Caco-2 (cell line): ENCODE data around the gene SOX30. TPM values are rescaled to one million over a fixed set of nuclear protein-coding genes. Genes with fewer than 3 reads are reported as not detected.

Experiments
- BruUV-seq: library from RNA; stranded (reverse); fragments of 400-500 nt; replicated peaks from 2 replicates; lab custom pipeline; 2021; lab: Mats Ljungman, UMichigan
- CTCF ChIA-PET: fragments of 300-600 bp; sonication (Branson Sonifier 250); formaldehyde crosslinking; loops from one replicate; lab custom pipeline; 2022; ENCODE audit warnings: antibody characterized with exemption; lab: Charles Lee
- POLR2A ChIA-PET: fragments of 300-600 bp; sonication (Branson Sonifier 250); formaldehyde crosslinking; loops from one replicate; lab custom pipeline; 2022; ENCODE audit warnings: antibody characterized with exemption; lab: Charles Lee
- DNase-seq, 2 experiments: peaks; one replicate each; pipeline versions ENCODE4 v3.0.0 to v3.0.0-alpha.2; 2020 to 2022
- H3K27me3 ChIP-seq: replicated peaks from 2 replicates; pipeline ENCODE4 v1.6.0; 2011; ENCODE audit warnings: low read length; ENCODE audit not compliant: control insufficient read depth, insufficient read depth
- H3K36me3 ChIP-seq: 2 replicates; pipeline ENCODE4 v1.5.1; 2011; ENCODE audit warnings: low read length; ENCODE audit not compliant: control insufficient read depth, insufficient read depth
- H3K4me1 ChIP-seq: fragments of 250-450 bp; sonication (Bioruptor Pico); 2 replicates; pipeline ENCODE4 v1.5.1; 2020; ENCODE audit warnings: mild to moderate bottlenecking
- H3K4me3 ChIP-seq: 2 replicates; pipeline ENCODE4 v1.5.1; 2011; ENCODE audit warnings: low read depth, mild to moderate bottlenecking, control low read depth, low read length
- H3K9me3 ChIP-seq: fragments of 250-450 bp; sonication (Bioruptor Pico); 2 replicates; pipeline ENCODE4 v1.5.1; 2020; ENCODE audit warnings: mild to moderate bottlenecking, moderate library complexity
- H3K27ac Mint-ChIP-seq: one replicate; pipeline ENCODE4 v1.8.0; 2022; ENCODE audit warnings: mixed read lengths; ENCODE audit not compliant: unreplicated experiment
- H3K27me3 Mint-ChIP-seq: one replicate; pipeline ENCODE4 v1.8.0; 2022; ENCODE audit warnings: mixed read lengths; ENCODE audit not compliant: insufficient read depth, unreplicated experiment
- H3K36me3 Mint-ChIP-seq: one replicate; pipeline ENCODE4 v1.8.0; 2022; ENCODE audit warnings: mild to moderate bottlenecking, mixed read lengths; ENCODE audit not compliant: insufficient read depth, unreplicated experiment
- H3K4me1 Mint-ChIP-seq: one replicate; pipeline ENCODE4 v1.8.0; 2022; ENCODE audit warnings: low read depth, mixed read lengths; ENCODE audit not compliant: unreplicated experiment
- H3K4me3 Mint-ChIP-seq: one replicate; pipeline ENCODE4 v1.8.0; 2022; ENCODE audit warnings: mild to moderate bottlenecking, moderate library complexity, mixed read lengths; ENCODE audit not compliant: unreplicated experiment
- H3K9me3 Mint-ChIP-seq: one replicate; pipeline ENCODE4 v1.8.0; 2022; ENCODE audit warnings: mixed read lengths; ENCODE audit not compliant: unreplicated experiment
- CTCF ChIP-seq, 2 experiments: fragments of 200-600 bp in 1 of 2; IDR thresholded peaks; 1 replicate in 1 of 2; 2 replicates in 1 of 2; pipeline versions ENCODE4 v1.5.1 to v1.8.0; 2011 to 2022; ENCODE audit warnings: antibody characterized with exemption in 1 of 2, control low read depth in 1 of 2, inconsistent platforms in 1 of 2, low read depth in 1 of 2, low read length in 1 of 2, mild to moderate bottlenecking in 1 of 2, moderate library complexity in 1 of 2; ENCODE audit not compliant: insufficient read depth in 1 of 2, severe bottlenecking in 1 of 2, unreplicated experiment in 1 of 2
- intact Hi-C: fragments of 100-400 bp; cut with micrococcal nuclease; formaldehyde crosslinking; loops from one replicate; pipeline ENCODE4 v1.10.0; 2022; ENCODE audit not compliant: unreplicated experiment
- total RNA-seq: library from RNA; stranded (reverse); gene quantifications from 2 replicates; pipeline ENCODE4 v1.2.3, GENCODE V29; 2022

The SOX30 gene
- total RNA-seq, 1 experiment from 2014 or later: 2.9 TPM

DNA sequence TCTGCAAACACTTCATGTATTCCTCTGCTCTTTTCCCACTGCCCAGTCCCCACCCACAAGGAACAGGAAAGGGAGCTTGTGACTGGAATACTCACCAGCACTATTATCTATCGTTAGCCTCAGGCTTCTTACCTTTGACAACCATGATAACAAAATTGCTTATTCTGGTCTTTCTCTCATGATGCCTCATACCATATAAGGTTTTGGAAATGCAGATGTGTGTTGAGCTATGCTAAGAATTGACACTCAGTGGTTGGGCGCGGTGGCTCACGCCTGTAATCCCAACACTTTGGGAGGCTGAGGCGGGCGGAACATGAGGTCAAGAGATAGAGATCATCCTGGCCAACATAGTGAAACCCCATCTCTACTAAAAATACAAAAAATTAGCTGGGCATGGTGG lies 25.4 kb downstream of the SOX30 start:
- no peaks in the 10 kb centered on the region for H3K9me3 ChIP-seq
- no peaks in the 10 kb centered on the region; the same call in 1 of the 2 replicates for H3K36me3 ChIP-seq
- no TSS peak for BruUV-seq
- H3K4me3 ChIP-seq: no peak overlapping the region
- no peak overlapping the region for H3K27ac Mint-ChIP-seq
- no peaks in the 10 kb centered on the region for H3K9me3 Mint-ChIP-seq
- peaks cover 9% of the 10 kb centered on the region for H3K36me3 Mint-ChIP-seq
- no peak for TF ChIP-seq CTCF (IDR thresholded peaks at IDR 0.05; ENCODE audit: insufficient read depth in 1 of 2, low read depth in 1 of 2, low read length in 1 of 2, severe bottlenecking in 1 of 2, unreplicated experiment in 1 of 2)
- intact Hi-C loops: no loop called here
- peaks cover 32% of the 10 kb centered on the region for H3K4me1 Mint-ChIP-seq
- H3K4me1 ChIP-seq: peaks cover 20% of the 10 kb centered on the region
- peak in 1 of 2 experiments; percentile 8 for DNase-seq
- no peaks in the 10 kb centered on the region for H3K27me3 Mint-ChIP-seq
- no peak overlapping the region for H3K4me3 Mint-ChIP-seq
- ChIA-PET POLR2A (interaction anchor here (0.5 kb wide), 1 partner anchor 10 kb away, joined by 4 read pairs; no protein-coding TSS in a partner anchor), CTCF (no interaction called here)
- no peaks in the 10 kb centered on the region for H3K27me3 ChIP-seq

DNA sequence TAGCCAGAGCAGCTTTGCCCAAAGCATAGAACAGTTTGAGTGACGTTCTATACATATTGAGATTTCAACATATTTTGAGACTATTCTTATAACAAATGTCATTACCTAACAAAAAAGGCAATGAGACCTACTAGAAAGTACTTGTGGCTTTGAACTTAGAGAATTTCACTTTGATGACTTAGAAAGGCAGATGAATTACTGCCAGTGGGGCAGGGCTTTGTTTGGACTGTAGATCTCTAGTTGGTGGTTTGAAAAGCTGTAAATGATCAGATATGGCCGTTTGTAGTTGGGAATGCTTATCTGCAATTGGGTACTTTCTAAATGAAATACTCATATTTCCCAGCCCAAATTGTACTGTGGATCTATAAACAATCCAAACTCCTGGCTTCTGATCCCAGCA lies 28.1 kb downstream of the SOX30 start:
- Mint-ChIP-seq H3K27me3 (no peaks in the 10 kb centered on the region), H3K9me3 (peaks cover under 1% of the 10 kb centered on the region), H3K4me1 (peaks cover 32% of the 10 kb centered on the region), H3K36me3 (peaks cover 9% of the 10 kb centered on the region), H3K27ac (peak overlapping the region; percentile 71), H3K4me3 (peak overlapping the region; percentile 63)
- Histone ChIP-seq H3K36me3 (no peaks in the 10 kb centered on the region; the same call in 1 of the 2 replicates), H3K27me3 (no peaks in the 10 kb centered on the region), H3K9me3 (no peaks in the 10 kb centered on the region), H3K4me3 (peak overlapping the region; percentile 16), H3K4me1 (peaks cover 20% of the 10 kb centered on the region)
- intact Hi-C loops: loop anchor here (1.0 to 5.0 kb wide), 3 partner anchors 11 to 77 kb away; no protein-coding TSS in a partner anchor
- BruUV-seq: no TSS peak
- DNase-seq: peak; percentile 51 to 63
- POLR2A ChIA-PET: interaction anchor here (0.5 to 0.7 kb wide), 2 partner anchors 9 to 28 kb away, joined by 3 to 4 read pairs; partner anchors contain the start of gene SOX30
- CTCF ChIA-PET: interaction anchor here (0.7 kb wide), 1 partner anchor 15 kb away, joined by 4 read pairs; no protein-coding TSS in a partner anchor
- no peak for TF ChIP-seq CTCF (IDR thresholded peaks at IDR 0.05; ENCODE audit: insufficient read depth in 1 of 2, low read depth in 1 of 2, low read length in 1 of 2, severe bottlenecking in 1 of 2, unreplicated experiment in 1 of 2)

- H3K27me3 ChIP-seq: no peaks in the 10 kb centered on the region
- POLR2A ChIA-PET: no interaction called here
- CTCF ChIA-PET: no interaction called here
- DNase-seq: no peak
- peaks cover 12% of the 10 kb centered on the region for H3K4me1 ChIP-seq
- Mint-ChIP-seq H3K27me3 (no peaks in the 10 kb centered on the region), H3K9me3 (peaks cover 10% of the 10 kb centered on the region), H3K27ac (no peak overlapping the region), H3K36me3 (peaks cover 9% of the 10 kb centered on the region), H3K4me3 (no peak overlapping the region), H3K4me1 (peaks cover 20% of the 10 kb centered on the region)
- H3K9me3 ChIP-seq: no peaks in the 10 kb centered on the region
- no peak overlapping the region for H3K4me3 ChIP-seq
- H3K36me3 ChIP-seq: no peaks in the 10 kb centered on the region
- no peak for TF ChIP-seq CTCF (IDR thresholded peaks at IDR 0.05; ENCODE audit: insufficient read depth in 1 of 2, low read depth in 1 of 2, low read length in 1 of 2, severe bottlenecking in 1 of 2, unreplicated experiment in 1 of 2)
- intact Hi-C loops: loop anchor here (5.0 kb wide), 1 partner anchor 73 kb away; no protein-coding TSS in a partner anchor
- no TSS peak for BruUV-seq
Measured at GRCh38 chr5:157620776-157621175, 31.5 kb downstream of the SOX30 start.
